ENCODE data around the gene PARP1.
"Not testable (repeated sequence)": the region's sequence is repeated elsewhere in the genome, so short reads cannot be mapped to it uniquely, and the experiment has no call there.

PARP1 gene

GRCh38 chr1:226355669-226356551 is 52.0 kb downstream of the PARP1 start:
- in situ Hi-C loops (cut with MboI; ENCODE audit: low sequenced_read_pairs): no loop called here

- in situ Hi-C loops (cut with MboI; ENCODE audit: low sequenced_read_pairs): no loop called here
These were observed 52.9 kb downstream of the PARP1 start for GRCh38 chr1:226355016-226355415.

GRCh38 chr1:226353698-226354525 is 54.0 kb downstream of the PARP1 start:
- in situ Hi-C loops (cut with MboI; ENCODE audit: low sequenced_read_pairs): no loop called here

DNA sequence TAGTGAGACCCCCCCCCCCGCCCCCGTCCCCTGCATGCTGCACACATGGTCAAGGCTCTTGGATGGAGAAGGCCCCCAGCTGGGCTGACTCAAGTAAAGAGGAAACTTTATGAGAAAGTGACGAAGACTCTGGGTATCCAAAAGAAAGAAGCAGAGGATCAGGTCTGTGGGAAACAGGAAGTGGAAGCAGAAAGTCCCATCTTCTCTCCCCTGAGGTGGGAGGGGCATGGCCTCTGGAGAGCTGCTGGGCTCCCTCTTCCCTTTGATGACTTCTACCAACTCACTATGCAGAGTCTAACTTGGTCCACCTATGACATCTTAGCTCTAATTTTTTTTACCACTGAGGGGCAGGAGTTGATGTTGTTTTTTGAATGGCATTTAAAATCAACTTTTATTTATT is 56.2 kb downstream of the PARP1 start:
- in situ Hi-C loops (cut with MboI; ENCODE audit: low sequenced_read_pairs): no loop called here

DNA sequence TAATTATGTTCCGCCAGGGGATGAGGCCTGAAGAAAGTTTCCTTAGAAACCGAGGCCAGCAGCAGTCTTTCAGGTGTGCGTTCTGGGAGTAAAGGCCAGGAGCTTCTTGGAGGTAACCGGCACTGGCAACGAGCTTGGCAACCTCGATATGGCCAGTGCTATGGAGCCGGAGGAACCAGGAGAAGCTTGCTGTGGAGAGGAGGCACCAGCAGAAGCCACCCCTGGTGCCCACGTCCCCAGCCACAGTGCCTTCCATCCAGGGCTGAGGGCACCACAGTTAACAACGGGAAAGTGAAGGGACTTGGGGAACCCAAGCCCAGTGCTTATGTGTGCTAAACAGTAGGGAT is 57.4 kb downstream of the PARP1 start:
- in situ Hi-C loops (cut with MboI; ENCODE audit: low sequenced_read_pairs): no loop called here

- in situ Hi-C loops (cut with MboI; ENCODE audit: low sequenced_read_pairs): no loop called here
These were observed 57.9 kb downstream of the PARP1 start for GRCh38 chr1:226349801-226350518.

GRCh38 chr1:226349081-226349480 is 58.8 kb downstream of the PARP1 start:
- in situ Hi-C loops (cut with MboI; ENCODE audit: low sequenced_read_pairs): no loop called here

- in situ Hi-C loops (cut with MboI; ENCODE audit: low sequenced_read_pairs): no loop called here
These were observed 63.2 kb downstream of the PARP1 start for GRCh38 chr1:226344441-226345259.

- in situ Hi-C loops (cut with MboI; ENCODE audit: low sequenced_read_pairs): no loop called here
These were observed 65.2 kb downstream of the PARP1 start for GRCh38 chr1:226342656-226343055.

GRCh38 chr1:226340111-226340510 is 67.8 kb downstream of the PARP1 start:
- in situ Hi-C loops (cut with MboI; ENCODE audit: low sequenced_read_pairs): not testable (repeated sequence)

DNA sequence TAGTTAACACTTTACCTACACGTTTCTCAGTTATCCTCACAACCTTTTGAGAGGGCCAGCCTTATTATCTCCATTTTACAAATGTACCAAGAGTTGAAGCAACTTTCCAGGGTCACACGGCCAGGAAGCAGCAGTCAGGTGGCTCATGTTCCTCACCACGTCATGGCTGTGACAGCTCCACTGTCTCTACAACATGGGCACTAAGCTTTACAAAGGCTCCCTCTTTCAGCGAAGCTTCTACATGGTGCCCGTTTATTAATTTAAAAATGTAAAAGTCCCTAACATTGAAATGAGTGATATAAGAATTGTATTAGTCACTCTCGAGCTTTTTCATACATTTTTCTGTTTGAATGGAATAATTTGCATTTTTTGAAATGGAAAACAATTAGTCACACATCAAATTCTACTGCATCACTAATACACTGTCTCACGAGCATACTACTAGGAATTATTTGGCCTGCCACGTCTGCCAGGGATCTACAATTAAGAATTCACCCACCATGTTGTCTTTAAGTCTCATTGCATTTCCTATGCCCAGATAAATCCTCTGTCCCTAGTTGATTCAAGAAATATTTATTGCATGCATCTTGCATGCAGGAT is 70.5 kb downstream of the PARP1 start:
- in situ Hi-C loops (cut with MboI; ENCODE audit: low sequenced_read_pairs): no loop called here

- in situ Hi-C loops (cut with MboI; ENCODE audit: low sequenced_read_pairs): no loop called here
These were observed 72.2 kb downstream of the PARP1 start for GRCh38 chr1:226335661-226336060.

GRCh38 chr1:226332947-226333346 is 74.9 kb downstream of the PARP1 start:
- in situ Hi-C loops (cut with MboI; ENCODE audit: low sequenced_read_pairs): no loop called here

DNA sequence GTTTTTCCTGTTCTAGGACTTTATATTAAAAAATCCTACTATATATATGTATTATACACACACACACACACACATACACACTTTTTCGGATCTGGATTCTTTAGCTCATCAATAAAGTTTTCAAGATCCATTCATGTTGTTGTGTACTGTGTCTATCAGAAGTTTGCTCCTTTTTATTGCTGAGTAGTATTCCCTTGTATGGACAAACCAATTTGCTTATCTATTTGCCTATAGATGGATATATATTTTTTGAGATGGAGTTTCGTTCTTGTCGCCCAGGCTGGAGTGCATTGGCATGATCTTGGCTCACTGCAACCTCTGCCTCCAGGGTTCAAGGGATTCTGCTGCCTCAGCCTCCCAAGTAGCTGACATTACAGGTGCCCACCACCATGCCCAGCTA is 78.7 kb downstream of the PARP1 start:
- in situ Hi-C loops (cut with MboI; ENCODE audit: low sequenced_read_pairs): no loop called here

GRCh38 chr1:226327761-226328162 is 80.1 kb downstream of the PARP1 start:
- in situ Hi-C loops (cut with MboI; ENCODE audit: low sequenced_read_pairs): no loop called here

DNA sequence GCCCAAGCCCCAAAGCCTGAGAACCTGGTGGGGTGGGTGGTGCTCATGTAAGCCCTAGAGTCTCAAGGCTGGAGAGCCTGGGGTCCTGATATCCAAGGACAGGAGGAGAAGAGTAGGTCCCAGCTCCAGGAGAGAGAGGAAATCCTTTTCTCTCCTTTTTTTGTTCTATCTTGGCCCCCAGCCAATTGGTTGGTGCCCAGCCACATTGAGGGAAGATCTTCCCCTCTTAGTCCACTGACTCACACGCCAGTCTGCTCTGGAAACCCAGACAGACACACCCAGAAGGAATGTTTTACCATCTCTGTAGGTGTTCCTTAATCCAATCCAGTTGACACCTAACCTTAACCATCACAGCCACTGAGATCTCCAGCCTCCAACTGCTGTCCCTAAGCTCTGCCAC is 82.7 kb downstream of the PARP1 start:
- in situ Hi-C loops (cut with MboI; ENCODE audit: low sequenced_read_pairs): no loop called here

DNA sequence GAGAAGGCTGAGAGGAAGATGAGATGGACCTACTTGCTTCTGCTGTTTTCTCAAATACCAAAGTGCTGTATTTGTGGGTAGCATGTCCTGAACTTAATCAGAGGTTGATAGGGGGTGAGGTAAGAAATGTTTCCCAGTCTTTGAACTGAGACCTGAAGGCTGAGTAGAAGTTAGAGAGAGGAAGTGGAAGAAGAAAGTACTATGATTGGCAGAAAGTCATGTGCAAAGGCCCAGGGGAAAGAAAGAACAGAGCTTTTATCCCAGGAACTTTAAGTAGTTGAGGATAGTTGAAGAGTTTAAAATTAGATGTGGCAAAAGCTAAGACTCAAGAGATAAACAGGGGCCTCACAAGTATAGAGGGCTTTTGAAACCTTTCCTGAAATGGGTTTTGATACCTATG is 83.4 kb downstream of the PARP1 start:
- in situ Hi-C loops (cut with MboI; ENCODE audit: low sequenced_read_pairs): no loop called here

DNA sequence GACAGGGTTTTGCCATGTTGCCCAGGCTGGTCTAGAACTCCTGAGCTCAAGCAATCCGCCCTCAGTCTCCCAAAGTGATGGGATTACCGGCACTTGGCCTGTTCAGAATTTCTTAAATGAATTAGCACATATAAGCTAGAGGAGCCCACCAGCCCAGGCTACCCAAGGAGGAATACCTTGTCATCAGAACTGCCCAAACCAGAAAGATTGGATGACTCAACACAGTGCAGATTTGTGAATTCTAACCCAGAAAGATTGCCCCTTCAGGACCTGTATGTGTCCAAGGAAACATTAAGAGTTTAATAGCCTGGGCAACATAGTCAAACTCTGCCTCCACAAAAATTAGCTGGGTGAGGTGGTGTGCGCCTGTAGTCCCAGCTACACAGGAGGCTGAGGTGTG is 84.9 kb downstream of the PARP1 start:
- in situ Hi-C loops (cut with MboI; ENCODE audit: low sequenced_read_pairs): no loop called here

- in situ Hi-C loops (cut with MboI; ENCODE audit: low sequenced_read_pairs): no loop called here
These were observed 87.0 kb downstream of the PARP1 start for GRCh38 chr1:226320930-226321329.

- in situ Hi-C loops (cut with MboI; ENCODE audit: low sequenced_read_pairs): no loop called here
These were observed 89.4 kb downstream of the PARP1 start for GRCh38 chr1:226318471-226318870.
